HG03025 (cell line): ENCODE data around the gene PPM1F.

ENCODE experiments used
- ATAC-seq: cut with Tn5 transposase; IDR thresholded peaks from one replicate; pipeline ENCODE4 v1.9.1; 2021; ENCODE audit warnings: mild to moderate bottlenecking, moderate library complexity; ENCODE audit not compliant: unreplicated experiment, low FRiP score

PPM1F gene

GRCh38 chr22:21961886-21962654 lies 9.4 kb upstream of the PPM1F start:
- no peak for ATAC-seq

- ATAC-seq, result no peak
These were observed 8.6 kb upstream of the PPM1F start for GRCh38 chr22:21961127-21961867.

GRCh38 chr22:21960200-21961126 lies 7.8 kb upstream of the PPM1F start:
- ATAC-seq, result no peak

- no peak for ATAC-seq
These were observed 6.8 kb upstream of the PPM1F start for GRCh38 chr22:21959274-21960074.

- no peak for ATAC-seq
These were observed 6.0 kb upstream of the PPM1F start for GRCh38 chr22:21958360-21959273.

GRCh38 chr22:21951931-21952465 lies 650 bp downstream of the PPM1F start:
- ATAC-seq, result no peak

- no peak for ATAC-seq
These were observed 1.6 kb downstream of the PPM1F start for GRCh38 chr22:21951062-21951461.

GRCh38 chr22:21949948-21950347 lies 2.7 kb downstream of the PPM1F start:
- no peak for ATAC-seq

- ATAC-seq, result no peak
These were observed 3.1 kb downstream of the PPM1F start for GRCh38 chr22:21949569-21949918.

GRCh38 chr22:21948824-21949568 lies 3.7 kb downstream of the PPM1F start:
- no peak for ATAC-seq

- ATAC-seq, result no peak
These were observed 4.3 kb downstream of the PPM1F start for GRCh38 chr22:21948390-21948789.

GRCh38 chr22:21947040-21948014 lies 5.3 kb downstream of the PPM1F start:
- ATAC-seq, result no peak

GRCh38 chr22:21946262-21946925 lies 6.3 kb downstream of the PPM1F start:
- ATAC-seq, result no peak

- no peak for ATAC-seq
These were observed 7.0 kb downstream of the PPM1F start for GRCh38 chr22:21945453-21946261.

- no peak for ATAC-seq
These were observed 7.8 kb downstream of the PPM1F start for GRCh38 chr22:21944871-21945270.
